IPS-18c (cell line): Measurements from ENCODE around the gene C20orf204.

ENCODE experiments used
- H3K4me3 ChIP-seq: 2 replicates; pipeline ENCODE4 v1.7.0; 2013; ENCODE audit warnings: low read depth, mild to moderate bottlenecking, low read length, moderate library complexity; ENCODE audit not compliant: insufficient read depth
- H3K9me3 ChIP-seq: one replicate; pipeline ENCODE4 v1.6.1; 2013; ENCODE audit warnings: mild to moderate bottlenecking, low read length, moderate library complexity; ENCODE audit not compliant: control insufficient read depth, insufficient read depth

Gene C20orf204

DNA sequence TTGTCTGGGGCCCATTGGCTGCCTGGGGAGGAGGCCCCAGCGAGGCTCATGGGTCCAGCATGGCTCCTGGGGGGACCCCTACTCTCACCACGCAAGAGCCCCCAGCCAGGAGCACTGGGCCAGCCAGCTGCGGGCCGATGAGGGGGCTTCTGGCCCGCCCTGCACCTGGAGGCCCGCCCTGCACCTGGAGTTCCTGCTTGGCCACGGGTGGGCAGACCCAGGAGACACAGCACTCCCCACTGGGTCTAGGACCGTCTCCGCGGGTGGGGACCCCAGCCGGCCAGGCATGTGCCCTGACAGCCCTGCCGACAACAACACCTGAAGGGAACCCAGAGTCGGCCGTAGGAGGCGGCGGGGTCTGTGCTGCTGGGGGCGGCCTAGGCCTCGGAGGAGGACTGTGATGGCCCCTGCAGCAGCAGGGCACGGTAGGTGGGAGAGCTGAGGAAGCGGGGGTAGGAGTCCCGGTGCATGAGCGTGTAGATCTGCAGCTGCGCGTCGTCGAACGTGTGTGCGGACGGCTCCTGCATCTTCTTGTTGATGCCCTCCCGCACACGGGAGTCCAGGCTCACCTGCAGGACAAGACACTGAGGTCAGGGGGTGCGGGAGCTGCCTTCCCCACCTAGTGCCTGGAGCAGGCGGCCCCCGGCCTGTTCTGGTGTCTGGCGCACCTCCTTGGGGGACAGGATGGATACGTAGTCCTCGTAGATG lies 37.6 kb downstream of the C20orf204 start:
- no peaks in the 10 kb centered on the region for H3K9me3 ChIP-seq
- H3K4me3 ChIP-seq, result no peak overlapping the region

DNA sequence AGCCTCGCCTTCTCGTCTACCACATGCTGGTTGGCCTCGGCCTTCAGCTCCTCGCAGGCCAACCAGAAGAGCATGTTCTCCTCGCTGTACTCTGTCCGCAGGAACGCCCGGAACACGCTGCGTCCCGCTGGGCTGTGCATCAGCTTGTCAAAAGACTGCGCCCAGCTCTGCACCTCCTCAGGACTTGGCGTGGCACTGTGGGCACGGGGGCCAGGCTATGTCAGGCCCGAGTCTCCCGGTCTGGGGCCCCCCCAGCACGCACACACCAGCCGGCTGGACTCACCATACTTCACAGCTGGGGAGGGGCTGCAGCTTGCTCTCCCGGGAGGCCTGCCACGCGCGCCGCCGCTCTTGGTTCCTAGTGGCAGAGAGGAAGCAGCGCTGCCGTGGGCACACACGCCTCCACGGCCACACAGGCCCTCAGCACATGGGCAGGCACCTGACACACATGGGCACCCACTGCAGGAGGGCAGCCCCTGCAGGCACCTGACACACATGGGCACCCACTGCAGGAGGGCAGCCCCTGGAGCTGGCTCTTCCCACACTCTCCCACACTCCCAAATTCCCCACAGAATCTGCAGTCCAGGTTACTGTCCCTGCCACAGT lies 38.3 kb downstream of the C20orf204 start:
- H3K9me3 ChIP-seq, result no peaks in the 10 kb centered on the region
- H3K4me3 ChIP-seq, result no peak overlapping the region

DNA sequence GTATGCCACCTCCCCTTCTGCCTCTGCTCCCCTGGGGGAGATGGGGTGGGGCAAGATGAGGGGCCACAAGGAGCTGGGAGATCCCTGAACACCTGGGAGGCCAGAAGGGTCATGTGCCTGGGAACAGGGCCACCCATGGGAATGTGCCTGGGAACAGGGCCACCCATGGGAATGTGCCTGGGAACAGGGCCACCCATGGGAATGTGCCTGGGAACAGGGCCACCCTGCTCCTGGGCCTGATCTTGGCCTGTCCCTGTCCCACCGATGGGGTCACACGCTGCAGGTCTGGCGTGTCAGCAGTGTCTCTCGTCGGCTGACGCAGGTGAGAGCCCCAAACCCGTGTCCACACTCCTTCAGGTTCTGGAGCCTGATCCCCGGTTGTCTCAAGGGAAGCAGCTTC lies 39.0 kb downstream of the C20orf204 start:
- no peaks in the 10 kb centered on the region for H3K9me3 ChIP-seq
- H3K4me3 ChIP-seq, result no peak overlapping the region

DNA sequence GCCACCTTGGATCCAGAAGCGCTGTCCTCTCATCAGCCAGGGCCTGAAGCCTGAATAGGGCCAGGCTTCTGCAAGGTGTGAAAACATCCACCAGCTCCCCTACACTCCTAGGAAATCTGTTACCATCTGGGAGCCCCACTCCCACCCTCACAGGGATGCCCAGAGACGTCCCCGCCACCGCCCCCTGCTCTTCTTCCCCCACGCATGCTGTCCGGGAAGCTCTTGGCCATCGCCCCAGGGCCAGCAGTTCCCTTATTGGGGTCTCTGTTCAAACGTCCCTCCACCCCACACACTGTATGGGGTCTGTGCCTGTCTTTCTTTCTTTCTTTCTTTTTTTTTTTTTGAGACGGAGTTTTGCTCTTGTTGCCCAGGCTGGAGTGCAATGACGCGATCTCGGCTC lies 39.6 kb downstream of the C20orf204 start:
- no peaks in the 10 kb centered on the region for H3K9me3 ChIP-seq
- H3K4me3 ChIP-seq, result no peak overlapping the region

DNA sequence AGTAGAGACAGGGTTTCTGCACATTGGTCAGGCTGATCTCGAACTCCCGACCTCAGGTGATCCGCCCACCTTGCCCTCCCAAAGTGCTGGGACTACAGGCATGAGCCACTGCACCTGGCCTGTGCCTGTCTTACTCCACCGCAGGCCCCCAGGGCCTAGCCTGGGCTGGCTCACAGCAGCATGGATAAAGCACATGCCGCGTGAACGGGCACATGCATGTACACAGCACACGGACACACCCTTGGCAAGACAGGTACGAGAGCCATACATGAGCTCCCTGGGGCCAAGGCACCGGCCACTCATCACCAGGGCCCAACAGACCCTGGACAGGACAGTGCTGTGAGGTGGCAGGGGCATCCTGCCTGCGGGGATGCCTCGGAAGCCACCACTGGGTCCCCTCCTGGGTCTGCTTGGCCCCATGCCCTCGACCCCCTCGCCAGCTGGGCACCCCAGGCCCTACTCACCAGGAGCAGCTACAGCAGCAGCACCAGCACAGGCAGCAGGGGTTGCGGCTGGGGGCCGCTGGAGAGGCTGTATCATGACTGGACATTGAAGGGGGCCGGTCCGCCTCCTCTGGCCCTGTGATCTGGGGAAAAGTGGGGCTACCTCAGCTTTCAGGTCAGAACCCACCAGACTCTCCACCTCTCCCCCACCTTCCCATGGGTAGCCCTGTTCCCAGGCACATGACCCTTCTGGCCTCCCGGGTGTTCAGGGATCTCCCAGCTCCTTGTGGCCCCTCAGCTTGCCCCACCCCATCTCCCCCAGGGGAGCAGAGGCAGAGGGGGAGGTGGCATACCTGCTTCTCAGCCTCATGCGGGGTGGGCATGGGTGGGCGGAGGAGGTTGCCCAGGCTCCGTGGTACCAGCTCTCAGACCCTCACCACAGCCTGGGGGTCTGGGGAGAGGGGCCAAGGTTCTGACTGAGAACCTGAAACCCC lies 40.3 kb downstream of the C20orf204 start:
- no peaks in the 10 kb centered on the region for H3K9me3 ChIP-seq
- no peak overlapping the region for H3K4me3 ChIP-seq

DNA sequence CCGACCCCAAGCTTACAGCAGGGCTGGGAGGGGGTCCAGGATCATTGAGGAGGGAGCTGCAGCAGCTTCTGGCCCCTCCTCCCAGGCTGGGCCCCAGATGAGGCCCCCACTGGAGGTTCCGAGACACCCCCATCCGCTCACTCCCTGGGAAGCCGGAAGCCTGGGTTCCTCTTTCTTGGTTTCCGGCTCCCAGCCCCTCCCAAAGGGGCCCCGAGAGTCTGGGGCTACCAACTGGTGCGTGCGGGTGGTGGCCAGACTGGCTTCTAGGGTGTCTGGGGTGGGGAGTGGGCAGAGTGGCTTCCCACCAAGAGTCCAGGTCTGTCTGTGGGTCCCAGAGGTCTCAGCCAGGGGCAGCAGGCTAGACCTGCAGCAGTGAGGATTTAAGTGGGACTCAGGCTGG lies 41.1 kb downstream of the C20orf204 start:
- H3K4me3 ChIP-seq, result no peak overlapping the region
- H3K9me3 ChIP-seq, result no peaks in the 10 kb centered on the region

DNA sequence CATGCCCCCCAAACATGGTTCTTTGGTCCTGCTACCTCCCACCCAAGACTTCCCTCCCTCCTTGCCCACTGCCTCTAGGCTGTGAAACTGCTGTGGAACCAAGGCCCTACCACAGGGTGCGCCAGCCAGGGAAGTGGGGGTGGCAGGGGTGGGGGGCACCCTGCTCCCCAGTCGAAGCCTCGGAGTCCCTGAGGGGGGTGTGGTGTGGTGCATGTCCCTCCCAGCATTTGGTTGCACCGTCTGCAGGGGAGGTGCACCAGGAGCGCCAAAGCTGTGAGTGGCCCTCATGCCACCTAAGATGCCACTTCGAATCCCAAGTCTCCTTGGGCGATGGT lies 41.5 kb downstream of the C20orf204 start:
- Histone ChIP-seq H3K9me3 (no peaks in the 10 kb centered on the region), H3K4me3 (no peak overlapping the region)

DNA sequence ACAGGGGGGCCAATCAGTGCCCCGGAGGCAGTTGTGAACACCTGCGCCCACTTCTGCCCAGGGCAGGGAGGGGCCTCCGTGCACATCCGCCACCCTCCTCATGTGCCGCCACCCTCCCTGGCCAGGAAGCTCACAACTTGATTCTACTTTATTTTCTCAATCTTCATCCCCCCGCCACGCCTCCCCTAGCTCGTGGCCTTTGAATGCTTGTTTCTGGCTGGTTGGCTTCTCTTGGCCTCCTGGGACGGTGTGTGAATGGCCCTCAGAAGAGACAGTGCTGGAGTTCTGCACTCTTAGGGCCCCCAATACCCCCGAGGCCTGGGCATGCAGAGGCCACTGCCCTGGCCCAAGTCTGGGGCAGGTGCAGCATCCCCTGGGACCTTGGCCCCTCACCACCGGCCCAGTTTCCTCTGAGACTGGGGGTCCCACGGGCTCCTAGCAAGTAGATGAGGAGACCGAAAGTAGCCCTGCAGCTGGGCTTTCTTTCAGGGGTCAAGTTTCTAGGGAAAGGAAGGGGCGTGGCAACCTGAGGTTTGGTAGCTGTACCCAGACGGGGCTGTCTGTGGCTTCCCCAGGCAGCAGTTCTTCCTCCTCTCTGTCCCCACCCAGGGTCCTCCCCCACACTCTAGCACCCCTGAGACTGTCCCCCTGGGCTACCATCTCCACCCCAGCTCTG lies 42.0 kb downstream of the C20orf204 start:
- no peaks in the 10 kb centered on the region for H3K9me3 ChIP-seq
- H3K4me3 ChIP-seq, result no peak overlapping the region; the same call in 1 of the 2 replicates

DNA sequence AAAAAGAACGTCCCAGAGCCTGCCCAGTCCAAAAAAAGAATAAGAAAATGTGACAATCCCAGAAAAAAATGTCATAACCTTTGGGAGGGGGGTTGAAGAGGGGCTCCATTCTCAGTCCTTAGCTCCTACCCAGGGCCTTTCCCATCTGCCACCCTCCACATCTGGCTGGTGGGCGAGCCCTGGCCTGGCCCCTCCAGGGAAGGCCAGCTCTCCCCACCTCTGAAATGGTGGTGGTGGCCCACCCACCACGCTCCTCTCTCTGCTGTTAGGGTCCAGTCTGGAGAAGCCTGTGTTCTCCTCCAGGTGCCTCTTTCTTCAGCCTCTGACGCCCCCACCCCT lies 42.9 kb downstream of the C20orf204 start:
- Histone ChIP-seq H3K4me3 (peak overlapping the region; percentile 68), H3K9me3 (no peaks in the 10 kb centered on the region)

DNA sequence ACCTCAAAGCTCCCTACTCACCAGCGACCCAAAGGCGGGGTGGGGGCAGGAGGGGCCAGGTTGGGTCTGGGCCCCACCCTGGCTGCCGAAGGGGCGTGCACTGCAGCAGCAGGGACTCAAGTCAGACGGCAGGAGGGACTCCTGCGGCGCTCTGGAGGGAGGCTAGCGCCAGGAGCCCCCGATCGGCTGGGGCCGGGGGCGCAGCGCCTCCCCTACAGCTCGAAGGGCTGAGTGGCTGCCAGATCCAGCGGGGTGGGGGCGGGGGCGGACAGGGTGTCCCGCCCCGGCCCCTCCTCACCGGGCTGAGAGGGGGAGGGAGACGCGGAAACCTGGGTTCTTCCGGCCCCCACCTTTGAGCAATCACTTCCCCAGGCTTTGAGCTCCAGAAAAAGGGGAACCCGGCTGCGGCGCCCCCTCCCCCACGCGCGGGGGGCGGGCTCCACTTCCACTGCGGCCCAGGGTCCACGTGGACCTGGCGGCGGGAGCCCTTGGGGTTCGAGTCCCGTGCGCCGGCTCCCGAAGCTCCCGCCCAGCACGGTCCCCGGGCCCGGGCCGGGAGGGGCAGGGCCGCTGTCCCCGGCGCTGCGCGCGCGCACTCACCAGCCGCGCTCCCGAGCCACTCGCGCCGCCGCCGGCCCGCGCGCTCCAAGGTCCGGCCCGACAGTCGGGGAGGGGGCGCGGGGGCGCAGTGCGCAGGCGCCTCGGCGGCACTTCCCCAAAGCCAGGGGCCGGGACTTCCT lies 43.5 kb downstream of the C20orf204 start, which contains the start of gene RGS19:
Gene RGS19, minus strand, starts transcription at position 246 of the 740 bp plus-strand sequence. CDS start 2,632 bp downstream, outside the sequence.
- no peaks in the 10 kb centered on the region for H3K9me3 ChIP-seq

DNA sequence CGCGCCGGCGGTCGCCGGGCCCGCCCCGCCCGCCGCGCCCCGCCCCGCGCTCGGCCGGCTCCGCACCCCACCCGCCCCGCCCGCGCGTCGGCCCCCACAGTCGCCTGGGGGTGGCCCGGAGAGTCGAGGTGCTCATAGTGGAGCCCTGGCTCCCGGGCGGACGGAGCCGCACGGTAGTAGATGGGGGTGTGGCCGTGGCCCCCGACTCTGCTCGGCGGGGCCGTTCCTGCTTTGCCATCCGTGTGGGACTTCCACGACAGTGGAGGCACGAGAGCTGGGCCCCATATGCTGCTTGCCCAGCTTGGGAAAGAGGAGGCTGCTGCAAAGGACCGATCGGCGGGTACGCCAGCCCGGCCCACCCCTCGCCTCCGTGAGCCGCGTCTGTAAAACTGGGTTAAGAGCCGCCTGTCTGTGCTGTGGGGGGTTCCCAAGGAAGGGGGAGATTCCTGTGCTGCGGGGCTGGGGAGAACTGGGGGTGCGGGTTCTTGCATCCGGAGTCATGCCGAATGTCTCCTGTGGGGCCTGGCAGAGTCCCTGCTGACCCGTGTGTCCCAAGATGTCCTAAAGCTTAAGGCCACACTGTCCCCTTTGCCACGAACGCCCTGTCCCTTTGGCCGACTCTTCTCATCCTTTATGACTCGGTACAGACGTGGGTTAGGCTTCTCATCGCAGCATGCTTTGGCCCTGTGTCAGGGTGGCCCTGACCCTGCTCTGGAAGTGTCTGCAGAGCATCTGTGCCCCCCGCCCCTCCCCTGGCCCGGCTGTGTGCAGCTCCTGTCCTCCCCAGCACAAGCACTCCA lies 44.2 kb downstream of the C20orf204 start, which contains the start of gene OPRL1:
Gene OPRL1, plus strand, starts transcription at position 70 of the 800 bp plus-strand sequence. CDS start 12,639 bp downstream, outside the sequence.
- no peaks in the 10 kb centered on the region for H3K9me3 ChIP-seq
- peak within 1 kb of the TSS; percentile 75 for H3K4me3 ChIP-seq

More for the DNA sequence above, 43.5 kb downstream of the C20orf204 start, which contains the start of gene RGS19:
- H3K4me3 ChIP-seq, result peak within 1 kb of the TSS; percentile 75

DNA sequence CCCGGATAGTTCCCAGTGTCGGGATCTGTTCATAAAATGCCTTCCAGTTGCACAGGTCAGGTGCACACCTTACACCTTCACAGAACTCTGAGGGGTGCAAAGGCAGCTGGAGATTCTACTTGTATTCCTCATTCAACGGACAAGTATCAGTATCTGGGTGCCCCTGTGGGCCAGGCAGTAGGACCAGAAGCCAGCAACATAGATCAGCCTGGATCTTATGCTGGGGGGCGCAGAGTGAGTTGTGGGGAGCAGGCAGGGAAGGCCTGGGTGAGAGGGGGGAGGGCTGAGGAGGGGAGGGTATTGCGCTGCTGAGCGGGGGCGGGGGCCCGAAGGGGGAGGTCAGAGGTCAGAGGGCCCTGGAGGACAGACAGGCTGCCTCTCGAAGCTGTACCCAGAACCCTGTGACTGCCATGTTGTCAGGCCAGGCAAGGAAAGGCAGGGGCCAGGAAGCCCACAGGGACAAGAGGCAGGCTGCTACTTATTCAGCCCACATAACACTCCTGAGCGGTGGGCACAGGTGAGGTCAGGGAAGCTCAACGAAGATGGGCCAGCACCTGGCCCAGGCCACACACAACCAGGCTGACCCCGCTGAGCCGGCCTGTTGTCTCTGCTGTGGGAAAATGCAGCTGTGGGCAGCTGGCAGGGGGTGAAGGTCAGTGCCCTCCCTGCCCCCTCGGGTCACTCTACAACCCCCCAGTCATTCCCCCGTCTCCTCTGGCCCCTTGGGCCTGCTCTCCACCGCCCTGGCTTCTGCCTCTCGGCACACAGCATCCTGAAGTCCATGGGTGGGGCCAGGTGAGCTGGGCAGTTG lies 45.0 kb downstream of the C20orf204 start:
- Histone ChIP-seq H3K4me3 (peak overlapping the region; percentile 75; the same call in 1 of the 2 replicates), H3K9me3 (no peaks in the 10 kb centered on the region)

DNA sequence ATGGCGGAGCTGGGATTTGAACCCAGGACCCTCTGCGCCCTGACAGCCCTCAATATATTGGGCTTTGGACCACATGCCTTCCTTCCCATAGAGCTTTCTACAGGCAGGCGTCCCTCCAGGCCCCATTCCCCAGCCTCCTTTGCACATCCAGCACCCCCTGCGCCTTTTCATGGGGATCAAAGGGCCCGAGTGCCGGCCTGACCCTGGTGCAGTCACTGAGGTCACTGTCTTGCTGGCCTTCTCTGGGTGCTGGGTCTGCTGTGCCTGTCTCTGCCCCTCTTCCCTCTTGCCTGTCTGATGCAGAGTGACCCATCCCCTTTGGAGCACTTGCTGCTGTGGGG lies 45.6 kb downstream of the C20orf204 start:
- no peaks in the 10 kb centered on the region for H3K9me3 ChIP-seq
- no peak overlapping the region for H3K4me3 ChIP-seq

DNA sequence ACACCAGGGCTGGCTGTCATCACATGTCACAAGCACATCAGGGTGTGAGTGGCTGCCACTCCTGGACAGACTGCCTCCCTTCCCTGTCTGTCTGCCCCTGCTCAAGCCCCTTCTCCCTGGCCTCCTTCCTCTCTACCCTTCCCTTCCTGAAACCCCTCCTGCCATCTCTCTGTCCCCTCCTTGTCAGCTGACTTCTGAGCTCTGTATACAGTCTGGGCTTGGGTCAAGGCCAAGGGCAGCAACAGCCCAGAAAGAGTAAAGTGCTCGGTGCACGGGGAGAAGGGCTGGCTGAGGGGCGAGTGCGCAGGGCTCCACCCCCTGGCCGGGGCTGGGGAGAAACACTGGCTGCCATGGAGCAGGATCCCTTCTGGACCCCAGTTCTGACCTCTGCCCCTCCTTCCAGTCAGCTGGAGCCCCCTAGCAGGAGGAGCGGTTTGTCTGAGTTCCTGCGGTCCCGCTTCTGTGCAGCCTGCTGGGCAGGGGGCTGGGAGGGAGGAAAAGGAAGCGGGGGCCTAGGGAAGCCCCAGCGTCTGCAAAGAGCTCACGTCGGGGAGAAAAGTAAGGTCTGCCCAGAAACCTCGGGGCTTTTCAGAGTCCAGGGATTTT lies 46.2 kb downstream of the C20orf204 start:
- Histone ChIP-seq H3K9me3 (no peaks in the 10 kb centered on the region), H3K4me3 (no peak overlapping the region)

DNA sequence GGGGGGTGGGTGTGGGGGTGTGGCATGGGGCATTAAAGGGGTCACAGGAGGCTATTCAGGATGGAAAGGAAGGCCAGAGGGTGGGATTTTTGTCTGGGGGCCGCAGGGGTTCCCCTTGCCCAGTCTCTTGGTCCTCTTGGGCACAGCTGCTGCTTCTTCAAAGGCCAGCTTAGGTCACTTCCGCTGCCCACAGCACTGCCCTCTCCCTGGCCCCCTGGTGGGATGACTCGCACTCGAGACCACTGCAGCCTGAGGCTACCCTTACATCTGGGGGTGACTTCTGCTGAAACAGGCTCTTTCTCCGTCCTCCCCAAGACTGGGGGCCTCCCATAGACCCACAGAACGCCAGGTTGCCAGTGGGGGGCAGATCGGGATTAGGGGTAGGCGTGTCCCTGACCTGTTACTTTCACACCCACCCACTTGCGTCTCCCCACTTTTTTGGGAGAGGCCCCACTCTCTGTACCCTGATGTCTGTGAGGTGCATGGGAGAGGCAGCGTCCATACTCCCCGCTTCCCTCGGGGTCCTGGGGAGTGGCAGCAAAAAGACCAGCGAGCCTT lies 46.9 kb downstream of the C20orf204 start:
- peak overlapping the region; percentile 56; the same call in 1 of the 2 replicates for H3K4me3 ChIP-seq

More for the DNA sequence above, 46.9 kb downstream of the C20orf204 start:
- H3K9me3 ChIP-seq, result peaks cover 2% of the 10 kb centered on the region
